Karpas-422 (cell line): ENCODE data around the gene SMIM28. TPM values are rescaled to one million over a fixed set of nuclear protein-coding genes. Genes with fewer than 3 reads are reported as not detected.
"Not testable (repeated sequence)": the region's sequence is repeated elsewhere in the genome, so short reads cannot be mapped to it uniquely, and the experiment has no call there.

Experiments
- DNase-seq: peaks from one replicate; pipeline ENCODE4 v3.0.0-alpha.2; 2015
- H2AFZ ChIP-seq: fragments of 200-600 bp; sonication (generic); 2 replicates; pipeline ENCODE4 v1.6.1; 2014; ENCODE audit warnings: antibody characterized with exemption, low read length, mixed read lengths
- H3K27ac ChIP-seq: fragments of 200-600 bp; sonication (generic); 2 replicates; pipeline ENCODE4 v1.5.1; 2014; ENCODE audit warnings: mild to moderate bottlenecking, low read length, moderate library complexity
- H3K27me3 ChIP-seq: fragments of 200-600 bp; sonication (generic); 2 replicates; pipeline ENCODE4 v1.6.1; 2014; ENCODE audit warnings: low read length, mixed read lengths
- H3K36me3 ChIP-seq: fragments of 200-600 bp; sonication (generic); 2 replicates; pipeline ENCODE4 v1.6.1; 2014; ENCODE audit warnings: low read length, mixed read lengths; ENCODE audit not compliant: insufficient read depth
- H3K4me1 ChIP-seq: fragments of 200-600 bp; sonication (generic); 2 replicates; pipeline ENCODE4 v1.6.1; 2014; ENCODE audit warnings: mild to moderate bottlenecking, low read length, mixed read lengths
- H3K4me2 ChIP-seq: fragments of 200-600 bp; sonication (generic); 2 replicates; pipeline ENCODE4 v1.6.1; 2014; ENCODE audit warnings: low read length, low read depth, mild to moderate bottlenecking; ENCODE audit not compliant: poor library complexity, severe bottlenecking
- H3K4me3 ChIP-seq: fragments of 200-600 bp; sonication (generic); 2 replicates; pipeline ENCODE4 v1.5.1; 2014; ENCODE audit warnings: mild to moderate bottlenecking, antibody characterized with exemption, low read length, mixed read lengths
- H3K79me2 ChIP-seq: fragments of 200-600 bp; sonication (generic); 2 replicates; pipeline ENCODE4 v1.6.1; 2014; ENCODE audit warnings: mild to moderate bottlenecking, low read length, mixed read lengths
- H3K9ac ChIP-seq: fragments of 200-600 bp; sonication (generic); 2 replicates; pipeline ENCODE4 v1.6.0; 2014; ENCODE audit warnings: low read length
- H3K9me2 ChIP-seq: fragments of 200-600 bp; sonication (generic), shearing (Covaris generic); replicated peaks from 2 replicates; pipeline ENCODE4 v1.6.0; 2014; ENCODE audit warnings: mild to moderate bottlenecking, low read length, moderate library complexity; ENCODE audit not compliant: insufficient read depth
- H3K9me3 ChIP-seq: fragments of 300-700, 200-600 bp; sonication (generic); 2 replicates; pipeline ENCODE4 v1.6.1; 2014; ENCODE audit warnings: low read length, mixed read lengths
- H4K20me1 ChIP-seq: fragments of 200-600 bp; sonication (generic); 2 replicates; pipeline ENCODE4 v1.6.1; 2014; ENCODE audit warnings: mild to moderate bottlenecking, antibody characterized with exemption, low read length, low read depth; ENCODE audit not compliant: insufficient read depth
- total RNA-seq: library from RNA; depleted of rRNA; stranded (reverse); fragments of >200 nt; shearing (Covaris generic); gene quantifications from 2 replicates; pipeline ENCODE4 v1.2.3, GENCODE V29; 2014; ENCODE audit warnings: low replicate concordance

Gene SMIM28
- total RNA-seq, 1 experiment from 2014 or later, result not detected

DNA sequence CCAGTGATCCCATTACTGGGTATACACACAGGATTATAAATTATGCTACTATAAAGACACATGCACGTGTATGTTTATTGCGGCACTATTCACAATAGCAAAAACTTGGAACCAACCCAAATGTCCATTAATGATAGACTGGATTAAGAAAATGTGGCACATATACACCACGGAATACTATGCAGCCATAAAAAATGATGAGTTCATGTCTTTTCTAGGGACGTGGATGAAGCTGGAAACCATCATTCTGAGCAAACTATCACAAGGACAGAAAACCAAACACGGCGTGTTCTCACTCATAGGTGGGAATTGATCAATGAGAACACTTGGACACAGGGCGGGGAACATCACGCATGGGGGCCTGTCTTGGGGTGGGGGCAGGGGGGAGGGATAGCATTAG lies 9.0 kb upstream of the SMIM28 start:
- H3K4me3 ChIP-seq, H3K36me3 ChIP-seq, H3K79me2 ChIP-seq, H3K9me2 ChIP-seq, H3K4me1 ChIP-seq, H3K27ac ChIP-seq, H3K27me3 ChIP-seq, H3K9me3 ChIP-seq, H2AFZ ChIP-seq, H3K4me2 ChIP-seq, H4K20me1 ChIP-seq, H3K9ac ChIP-seq, DNase-seq: not testable (repeated sequence)

DNA sequence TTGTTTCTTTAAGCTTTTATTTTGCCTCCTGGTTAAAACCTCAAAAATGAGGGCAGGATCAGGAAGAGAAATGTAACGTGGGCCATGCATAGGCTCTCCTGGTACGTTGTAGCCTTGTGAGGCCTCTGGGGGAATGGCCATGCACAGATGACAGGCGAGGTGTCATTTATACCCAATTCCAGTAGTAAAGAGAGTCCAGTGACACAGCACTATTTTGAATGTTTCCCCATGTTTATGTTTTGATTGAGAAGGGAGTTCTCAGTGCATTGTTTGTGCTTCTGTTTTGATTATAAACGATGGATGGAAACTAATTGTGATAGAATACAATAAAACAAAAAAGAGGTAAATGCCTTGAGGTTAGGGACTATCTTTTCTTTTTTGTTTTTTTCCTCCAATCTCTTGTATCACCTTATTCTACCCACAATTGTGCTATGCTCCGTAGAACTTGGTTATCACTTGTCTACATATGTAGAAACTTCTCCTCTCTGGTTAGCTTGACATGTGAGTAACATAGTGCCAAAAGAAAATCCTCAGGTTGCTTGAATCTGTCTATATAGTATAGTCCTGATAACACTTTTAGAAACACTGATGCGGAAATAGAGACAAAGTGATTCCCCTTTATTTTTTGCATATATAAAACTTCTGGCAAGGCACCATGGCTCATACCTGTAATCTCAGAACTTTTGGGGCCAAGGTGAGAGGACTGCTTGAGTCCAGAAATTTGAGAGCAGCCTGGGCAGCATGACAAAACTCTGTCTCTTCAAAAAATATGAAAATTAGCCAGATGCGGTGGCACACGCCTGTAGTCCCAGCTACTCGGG lies 6.9 kb upstream of the SMIM28 start:
- Histone ChIP-seq H4K20me1 (no peaks in the 10 kb centered on the region), H3K9ac (no peak overlapping the region), H3K4me2 (no peak overlapping the region), H2AFZ (no peak overlapping the region), H3K27me3 (no peaks in the 10 kb centered on the region), H3K9me3 (no peaks in the 10 kb centered on the region), H3K4me1 (no peaks in the 10 kb centered on the region), H3K27ac (no peak overlapping the region), H3K4me3 (no peak overlapping the region), H3K36me3 (no peaks in the 10 kb centered on the region), H3K79me2 (no peaks in the 10 kb centered on the region), H3K9me2 (no peaks in the 10 kb centered on the region)
- no peak for DNase-seq

DNA sequence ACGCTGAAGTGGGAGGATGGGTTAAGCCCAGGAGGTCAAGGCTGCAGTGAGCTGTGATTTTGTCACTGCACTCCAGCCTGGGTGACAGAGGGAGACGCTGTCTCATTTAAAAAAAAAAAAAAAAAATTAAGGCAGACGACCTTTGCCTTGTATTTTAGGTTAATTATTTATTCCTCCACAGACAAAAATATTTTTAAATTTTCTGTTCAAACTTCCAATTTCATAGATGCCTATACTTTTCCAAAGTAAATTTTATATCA lies 6.3 kb upstream of the SMIM28 start:
- H3K4me3 ChIP-seq, result no peak overlapping the region
- no peaks in the 10 kb centered on the region for H3K27me3 ChIP-seq
- H3K9ac ChIP-seq, result no peak overlapping the region
- no peak overlapping the region for H3K4me2 ChIP-seq
- no peaks in the 10 kb centered on the region for H4K20me1 ChIP-seq
- H3K27ac ChIP-seq, result no peak overlapping the region
- H3K4me1 ChIP-seq, result no peaks in the 10 kb centered on the region
- H3K79me2 ChIP-seq, result no peaks in the 10 kb centered on the region
- DNase-seq, result no peak
- no peak overlapping the region for H2AFZ ChIP-seq
- H3K9me3 ChIP-seq, result no peaks in the 10 kb centered on the region
- no peaks in the 10 kb centered on the region for H3K36me3 ChIP-seq
- no peaks in the 10 kb centered on the region for H3K9me2 ChIP-seq

DNA sequence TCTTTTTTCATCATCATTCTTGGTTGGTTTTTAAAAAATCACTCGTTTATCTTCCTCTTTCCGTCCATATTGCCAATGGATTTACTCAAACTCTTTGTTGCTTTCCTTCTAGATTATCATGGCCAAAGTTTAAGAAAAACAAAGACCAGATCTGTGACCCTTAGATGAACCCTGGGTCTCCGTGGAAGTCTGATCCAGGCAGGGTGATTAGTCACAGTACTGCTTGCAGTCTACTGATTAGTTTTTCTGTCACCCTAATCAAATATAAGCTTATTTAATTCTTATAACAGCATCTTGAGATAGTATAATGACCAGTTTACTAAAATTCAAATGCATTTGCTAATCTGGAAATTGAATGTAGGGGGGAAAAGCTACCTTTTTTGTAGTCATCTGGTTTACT lies 6.0 kb upstream of the SMIM28 start:
- DNase-seq, result no peak
- Histone ChIP-seq H2AFZ (no peak overlapping the region), H3K27ac (no peak overlapping the region), H3K4me1 (no peaks in the 10 kb centered on the region), H4K20me1 (no peaks in the 10 kb centered on the region), H3K4me2 (no peak overlapping the region), H3K9ac (no peak overlapping the region), H3K27me3 (no peaks in the 10 kb centered on the region), H3K79me2 (no peaks in the 10 kb centered on the region), H3K9me2 (no peaks in the 10 kb centered on the region), H3K4me3 (no peak overlapping the region), H3K9me3 (no peaks in the 10 kb centered on the region), H3K36me3 (no peaks in the 10 kb centered on the region)

DNA sequence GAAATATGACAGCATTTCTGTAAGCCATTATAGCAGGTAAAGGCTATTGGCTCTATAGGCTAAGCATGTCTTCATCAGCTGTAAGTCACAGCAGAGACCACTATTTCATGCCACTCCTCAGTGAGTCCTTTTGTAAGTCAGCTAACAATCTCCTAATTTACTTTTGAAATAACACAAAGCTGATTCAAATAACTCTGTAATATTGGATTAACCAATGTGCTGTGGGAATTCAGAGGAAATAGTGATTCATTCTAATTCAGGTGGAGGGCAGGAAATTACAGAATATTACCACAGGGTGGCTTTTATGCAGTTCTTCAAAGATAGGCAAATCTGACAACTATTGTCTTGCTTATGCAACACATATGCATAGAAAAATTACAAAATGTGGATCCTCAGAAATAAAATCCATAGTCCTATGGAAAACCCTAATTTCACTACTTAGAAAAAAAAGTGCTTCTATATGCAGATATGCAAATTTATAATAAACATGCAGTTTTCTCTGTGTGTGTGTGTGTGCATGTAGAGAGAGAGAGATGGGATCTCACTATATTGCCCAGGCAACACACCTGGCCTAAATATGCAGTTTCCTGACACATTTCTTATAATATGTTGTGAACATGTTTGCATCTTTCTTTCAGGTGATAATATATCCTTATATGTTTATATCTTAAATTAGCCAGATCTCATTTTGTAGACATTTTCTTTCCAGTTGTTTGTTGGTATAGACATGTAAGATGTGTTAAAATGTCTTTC lies 4.8 kb upstream of the SMIM28 start:
- no peaks in the 10 kb centered on the region for H3K4me1 ChIP-seq
- H4K20me1 ChIP-seq, result no peaks in the 10 kb centered on the region
- H3K9me3 ChIP-seq, result no peaks in the 10 kb centered on the region
- no peaks in the 10 kb centered on the region for H3K9me2 ChIP-seq
- H3K79me2 ChIP-seq, result no peaks in the 10 kb centered on the region
- DNase-seq, result no peak
- no peaks in the 10 kb centered on the region for H3K27me3 ChIP-seq
- no peak overlapping the region for H3K4me3 ChIP-seq
- no peak overlapping the region for H2AFZ ChIP-seq
- H3K27ac ChIP-seq, result no peak overlapping the region
- no peak overlapping the region for H3K4me2 ChIP-seq
- no peak overlapping the region for H3K9ac ChIP-seq
- no peaks in the 10 kb centered on the region for H3K36me3 ChIP-seq

DNA sequence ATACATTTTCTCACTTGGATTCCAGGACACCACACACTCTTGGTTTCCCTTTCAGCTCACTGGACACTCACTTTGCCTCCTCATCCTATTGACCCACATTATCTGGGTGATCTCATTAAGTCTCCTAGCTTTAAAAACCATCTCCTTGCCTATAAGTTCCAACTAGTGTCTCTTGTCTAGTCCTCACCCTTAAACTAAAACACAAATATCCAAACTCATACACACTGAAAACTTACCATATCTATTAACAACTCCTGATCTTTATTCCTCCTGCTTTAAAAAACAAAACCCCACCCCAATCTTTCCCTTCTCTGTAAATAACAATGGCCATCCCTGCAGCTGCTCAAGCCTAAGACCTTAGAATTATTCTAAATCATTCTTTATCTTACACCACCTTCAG lies 3.5 kb upstream of the SMIM28 start:
- Histone ChIP-seq H3K27me3 (no peaks in the 10 kb centered on the region), H3K79me2 (no peaks in the 10 kb centered on the region), H3K9me2 (no peaks in the 10 kb centered on the region), H3K4me1 (no peaks in the 10 kb centered on the region), H2AFZ (no peak overlapping the region), H3K27ac (no peak overlapping the region), H3K4me3 (no peak overlapping the region), H4K20me1 (no peaks in the 10 kb centered on the region), H3K9me3 (no peaks in the 10 kb centered on the region), H3K36me3 (no peaks in the 10 kb centered on the region), H3K9ac (no peak overlapping the region), H3K4me2 (no peak overlapping the region)
- no peak for DNase-seq

DNA sequence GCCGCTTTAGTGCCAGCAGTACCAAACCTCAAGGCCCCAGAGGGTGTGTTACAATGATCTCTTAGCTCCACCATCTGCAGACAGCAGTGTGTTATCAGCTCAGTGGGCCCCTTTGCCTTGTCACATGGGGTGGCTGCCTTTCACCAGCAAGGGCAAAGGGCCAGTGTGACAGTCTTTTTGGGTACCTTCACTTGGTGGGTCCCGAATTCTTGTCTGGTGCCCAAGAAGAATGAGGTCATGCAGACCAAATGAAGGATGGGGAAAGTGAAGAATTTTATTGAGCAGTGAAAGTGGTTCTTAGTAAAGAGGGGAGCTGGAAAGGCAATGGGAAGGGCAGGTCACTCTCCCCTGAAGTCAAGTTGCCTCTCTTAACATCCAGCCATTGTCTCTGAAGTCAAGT lies 2.9 kb upstream of the SMIM28 start:
- H3K4me3 ChIP-seq, result no peak overlapping the region
- no peaks in the 10 kb centered on the region for H3K4me1 ChIP-seq
- no peak overlapping the region for H3K4me2 ChIP-seq
- H4K20me1 ChIP-seq, result no peaks in the 10 kb centered on the region
- no peak overlapping the region for H3K9ac ChIP-seq
- no peaks in the 10 kb centered on the region for H3K9me2 ChIP-seq
- no peak overlapping the region for H3K27ac ChIP-seq
- H2AFZ ChIP-seq, result no peak overlapping the region
- H3K27me3 ChIP-seq, result no peaks in the 10 kb centered on the region
- no peaks in the 10 kb centered on the region for H3K79me2 ChIP-seq
- DNase-seq, result no peak
- H3K9me3 ChIP-seq, result no peaks in the 10 kb centered on the region
- no peaks in the 10 kb centered on the region for H3K36me3 ChIP-seq

DNA sequence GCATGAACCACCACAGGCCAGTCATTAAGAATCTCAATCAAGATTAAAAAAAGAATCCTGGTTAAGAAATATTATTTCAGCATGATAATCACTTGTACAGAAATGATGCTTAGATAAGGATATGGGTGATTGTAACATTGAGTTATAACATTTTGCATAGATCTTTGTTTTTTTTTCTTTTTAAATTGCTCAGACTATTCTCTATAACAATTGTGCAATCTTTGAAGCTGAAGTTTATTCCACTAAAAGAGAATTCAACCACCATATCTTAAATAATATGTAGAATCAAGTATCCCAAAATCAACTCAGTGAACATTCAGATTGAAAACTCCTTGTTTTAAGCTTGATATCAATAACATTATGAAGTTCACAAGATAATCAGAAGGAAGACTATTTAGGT lies 663 bp upstream of the SMIM28 start:
- Histone ChIP-seq H3K4me3 (no peak overlapping the region), H3K4me2 (no peak overlapping the region), H2AFZ (no peak overlapping the region), H3K9me3 (no peaks in the 10 kb centered on the region), H3K79me2 (no peaks in the 10 kb centered on the region), H3K9ac (no peak overlapping the region), H3K4me1 (no peaks in the 10 kb centered on the region), H3K27me3 (no peaks in the 10 kb centered on the region), H3K27ac (no peak overlapping the region), H3K36me3 (no peaks in the 10 kb centered on the region), H3K9me2 (no peaks in the 10 kb centered on the region), H4K20me1 (no peaks in the 10 kb centered on the region)
- DNase-seq, result no peak
